HEK293 (cell line): ENCODE results near the gene LENEP.

Source experiments
- CTCF ChIP-seq: fragments of 450-650 bp; formaldehyde crosslinking; IDR thresholded peaks from 2 replicates; pipeline ENCODE4 v1.5.1; 2016; ENCODE audit warnings: missing biosample characterization, missing genetic modification characterization
- SCRT1 ChIP-seq: fragments of 450-650 bp; formaldehyde crosslinking; IDR thresholded peaks from 2 replicates; pipeline ENCODE4 v1.5.1; 2016; ENCODE audit warnings: missing biosample characterization, missing genetic modification characterization, borderline replicate concordance
- ZNF16 ChIP-seq: fragments of 450-650 bp; formaldehyde crosslinking; IDR thresholded peaks from 2 replicates; pipeline ENCODE4 v1.5.1; 2016; ENCODE audit warnings: low read depth, missing biosample characterization, missing genetic modification characterization
- ZNF324 ChIP-seq: fragments of 450-650 bp; formaldehyde crosslinking; IDR thresholded peaks from 2 replicates; pipeline ENCODE4 v1.5.1; 2016; ENCODE audit warnings: missing biosample characterization, missing genetic modification characterization
- ZNF571 ChIP-seq: fragments of 450-650 bp; formaldehyde crosslinking; IDR thresholded peaks from 2 replicates; pipeline ENCODE4 v1.5.0; 2017; ENCODE audit warnings: missing biosample characterization, missing genetic modification characterization
- ZNF776 ChIP-seq: fragments of 450-650 bp; formaldehyde crosslinking; IDR thresholded peaks from 2 replicates; pipeline ENCODE4 v1.5.0; 2017; ENCODE audit warnings: missing biosample characterization, missing genetic modification characterization, borderline replicate concordance

- TF ChIP-seq CTCF (peak; percentile 82), SCRT1 (no peak), ZNF324 (tag by site-specific recombination) (no peak), ZNF776 (tag by site-specific recombination) (no peak), ZNF16 (tag by site-specific recombination) (no peak), ZNF571 (tag by site-specific recombination) (no peak)
These were observed 49.6 kb upstream of the LENEP start for GRCh38 chr1:154943649-154944400.
